GM11168 (cell line): ENCODE results near the gene MPND.

Experiments
- in situ Hi-C: fragments of 300-500 bp; cut with MboI; formaldehyde crosslinking; loops from one replicate; pipeline ENCODE4 v1.12.0; 2022; ENCODE audit warnings: low sequenced_read_pairs; ENCODE audit not compliant: unreplicated experiment

Gene MPND

GRCh38 chr19:4375164-4376027 lies 32.0 kb downstream of the MPND start:
- in situ Hi-C loops, result no loop called here

- in situ Hi-C loops, result no loop called here
Measured at GRCh38 chr19:4376028-4376670, 32.8 kb downstream of the MPND start.

GRCh38 chr19:4376671-4376990 lies 33.3 kb downstream of the MPND start:
- in situ Hi-C loops, result no loop called here

- in situ Hi-C loops, result no loop called here
Measured at GRCh38 chr19:4376991-4377781, 33.8 kb downstream of the MPND start.

GRCh38 chr19:4378886-4379285 lies 35.5 kb downstream of the MPND start:
- in situ Hi-C loops, result no loop called here

DNA sequence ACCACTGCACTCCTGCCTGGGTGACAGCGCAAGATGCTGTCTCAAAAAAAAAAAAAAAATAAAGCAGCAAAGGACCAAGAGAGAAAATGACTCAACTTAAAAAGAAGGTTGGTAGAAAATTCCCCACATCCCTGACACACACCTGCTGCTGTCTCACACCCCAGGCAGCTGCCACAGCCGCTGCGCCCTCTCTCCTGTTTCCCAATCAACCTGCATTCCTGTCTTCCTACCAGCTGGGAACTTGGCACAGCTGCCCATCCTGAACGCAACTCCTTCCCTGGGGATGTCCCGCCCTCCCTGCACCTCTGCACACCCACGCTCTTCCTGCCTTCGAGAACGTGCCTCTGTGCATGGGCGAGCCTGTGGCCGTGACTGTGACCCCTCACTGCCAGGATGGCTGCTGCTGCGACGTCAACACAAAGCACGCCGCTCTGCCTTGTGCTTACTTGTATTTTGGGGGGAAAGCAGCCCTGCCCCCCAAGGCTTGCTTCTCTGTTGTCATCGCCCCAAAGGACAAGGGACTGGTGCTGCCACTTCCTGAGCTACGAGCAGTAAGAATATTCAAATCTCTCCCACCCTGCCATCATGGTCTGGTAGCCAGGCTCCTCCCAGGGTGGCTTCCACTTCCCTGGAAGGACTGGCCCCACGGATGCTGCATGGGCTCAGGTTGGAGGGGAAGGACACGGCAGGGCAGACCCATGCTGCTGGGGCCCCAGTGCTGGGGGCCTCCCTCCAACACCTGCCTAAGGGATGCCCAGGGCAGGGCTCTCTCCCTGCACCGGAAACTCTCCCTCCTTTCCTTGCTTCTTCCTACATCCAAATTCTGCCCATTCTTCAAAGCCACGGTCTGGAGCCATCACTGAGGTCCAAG lies 36.3 kb downstream of the MPND start:
- in situ Hi-C loops, result no loop called here

- in situ Hi-C loops, result no loop called here
Measured at GRCh38 chr19:4380254-4380727, 36.9 kb downstream of the MPND start.

GRCh38 chr19:4385291-4386040 lies 42.1 kb downstream of the MPND start:
- in situ Hi-C loops, result no loop called here

DNA sequence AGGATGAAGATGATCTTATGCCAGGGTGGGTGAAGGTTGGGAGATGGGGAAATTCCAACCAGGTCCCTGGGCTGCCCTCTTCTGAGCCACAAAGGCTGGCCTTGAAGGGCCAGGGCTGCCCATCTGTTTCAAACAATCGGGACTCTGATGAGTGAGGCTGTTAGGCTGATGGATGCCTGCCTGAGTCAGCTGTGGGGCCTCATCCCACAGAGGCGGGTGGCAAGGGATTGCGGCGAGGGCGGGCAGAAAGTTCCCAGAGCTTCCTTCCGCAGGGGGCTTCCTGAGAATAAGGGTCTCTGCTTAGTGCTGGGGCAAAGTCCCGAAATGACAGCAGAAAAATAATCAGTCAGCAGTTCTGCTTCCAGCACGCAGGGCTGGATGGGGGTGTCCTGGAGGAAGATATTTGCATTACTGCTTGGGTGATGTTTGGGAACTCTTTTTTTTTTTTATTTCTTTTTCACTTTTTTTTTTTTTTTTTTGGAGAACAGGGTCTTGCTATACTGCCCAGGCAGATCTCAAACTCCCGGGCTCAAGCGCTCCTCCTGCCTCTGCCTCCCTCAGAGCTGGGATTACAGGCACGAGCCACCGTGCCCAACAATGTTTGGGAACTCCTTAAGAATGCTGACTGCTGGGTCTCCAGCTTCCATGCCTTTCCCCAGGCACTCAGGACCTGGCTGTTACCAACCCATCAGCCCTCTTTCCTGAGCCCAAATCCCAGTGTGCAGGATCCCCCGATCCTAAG lies 42.9 kb downstream of the MPND start:
- in situ Hi-C loops, result no loop called here

GRCh38 chr19:4388337-4389063 lies 45.1 kb downstream of the MPND start:
- in situ Hi-C loops, result no loop called here

DNA sequence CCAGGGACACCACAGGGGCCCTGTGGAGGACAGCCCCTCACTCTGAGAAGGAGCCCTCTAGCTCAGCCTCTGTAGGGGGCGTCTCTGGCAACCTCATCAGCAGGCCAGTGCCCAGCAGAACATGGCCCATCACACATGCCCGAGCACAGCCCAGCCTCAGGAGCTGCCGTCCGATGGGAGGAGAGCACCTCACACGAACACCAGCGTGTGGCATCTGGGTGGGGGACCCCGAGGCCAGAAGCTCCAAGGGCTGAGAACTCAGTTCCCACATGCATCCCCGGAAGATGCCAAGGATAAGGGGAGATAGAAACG lies 45.7 kb downstream of the MPND start:
- in situ Hi-C loops, result no loop called here

GRCh38 chr19:4389511-4390016 lies 46.2 kb downstream of the MPND start:
- in situ Hi-C loops, result no loop called here

- in situ Hi-C loops, result no loop called here
Measured at GRCh38 chr19:4390017-4390566, 46.7 kb downstream of the MPND start.

DNA sequence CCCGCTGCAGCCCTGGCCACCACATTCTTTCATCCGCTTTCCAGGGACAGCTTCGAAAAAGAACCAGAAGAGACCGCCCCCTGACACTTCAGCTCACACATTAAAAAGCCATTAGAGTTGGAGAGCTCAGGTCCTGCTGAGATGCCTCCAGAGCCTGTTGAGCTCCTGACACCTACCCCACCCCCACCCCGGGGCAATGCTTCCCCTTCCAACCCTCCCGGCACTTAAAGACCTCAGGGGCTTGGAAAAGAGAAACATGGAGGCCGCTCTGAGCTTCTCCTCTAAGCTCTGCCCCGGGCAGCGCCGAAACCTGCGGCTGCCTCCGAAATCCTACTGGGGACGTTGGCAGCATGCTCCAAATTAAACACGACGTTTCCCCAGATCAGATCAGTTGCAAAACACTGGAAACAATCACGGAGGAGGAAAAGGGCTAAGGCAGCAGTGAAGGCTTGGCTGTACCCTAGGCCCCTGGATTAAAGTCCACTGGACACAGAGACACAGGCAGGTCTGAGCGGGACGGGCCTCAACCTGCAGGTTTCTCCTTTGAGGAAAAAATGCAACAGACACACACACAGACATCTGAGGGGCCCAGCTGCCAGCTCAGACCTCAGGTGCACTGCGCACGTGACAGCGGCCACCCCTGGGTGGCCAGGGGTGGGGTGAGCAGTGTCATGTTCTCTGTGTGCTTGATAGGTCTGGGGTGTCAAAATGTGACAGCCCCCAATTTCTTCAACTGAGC lies 47.4 kb downstream of the MPND start:
- in situ Hi-C loops, result no loop called here

DNA sequence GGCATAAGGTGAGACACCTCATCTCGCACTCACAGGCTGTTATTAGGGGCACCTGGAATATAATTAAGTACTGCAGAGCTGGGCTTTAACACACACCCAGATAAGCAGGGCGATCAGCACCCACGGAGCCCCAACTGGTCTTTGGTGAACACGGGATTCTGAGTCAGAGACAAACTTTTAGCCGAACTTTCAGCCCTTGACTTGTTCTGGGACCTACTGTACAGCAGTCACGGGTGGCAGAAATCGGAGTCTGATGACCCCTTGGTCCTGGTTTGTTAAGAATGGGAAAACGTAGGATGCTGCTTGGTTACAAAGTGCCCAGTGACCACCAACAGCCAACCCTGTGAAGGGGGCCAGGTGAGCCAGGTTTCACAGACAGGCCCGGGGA lies 47.9 kb downstream of the MPND start:
- in situ Hi-C loops, result no loop called here

GRCh38 chr19:4391701-4392483 lies 48.5 kb downstream of the MPND start:
- in situ Hi-C loops, result no loop called here
